C4-2B (cell line): ENCODE data around the gene NEDD4.

Source experiments
- ZFX ChIP-seq: fragments of 450-650 bp; IDR thresholded peaks from 2 replicates; pipeline ENCODE4 v1.6.1; 2017
- TF ChIP-seq, protein P1 (sequence below): fragments of 450-650 bp; conservative IDR thresholded peaks from 2 replicates; pipeline ENCODE4 v1.5.1; 2017; ENCODE audit warnings: mild to moderate bottlenecking

DNA sequence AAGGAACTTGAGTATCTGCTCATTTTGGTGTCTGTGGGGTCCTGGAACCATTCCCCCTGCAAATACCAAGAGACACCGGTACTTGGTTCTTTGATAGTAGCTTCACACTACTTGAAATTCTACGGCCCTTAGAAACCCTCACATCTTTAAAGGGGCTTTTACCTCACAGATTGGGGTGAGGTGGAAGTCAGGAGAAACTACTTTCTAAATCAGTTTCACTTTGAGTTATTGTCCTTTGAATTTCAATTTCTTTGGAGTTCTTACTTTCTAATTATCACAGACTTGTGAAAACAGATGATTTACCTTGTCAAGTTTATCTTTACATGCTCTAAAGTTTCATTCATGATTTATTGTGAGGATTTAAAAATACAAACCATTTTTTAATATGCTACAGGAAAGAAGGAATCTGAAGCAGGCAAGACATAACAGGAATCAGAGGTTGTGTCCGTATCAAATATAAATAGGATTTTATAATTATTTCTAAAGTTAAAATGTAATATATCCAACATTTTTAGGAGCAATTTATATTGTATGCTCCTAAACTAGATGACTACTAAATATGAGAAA, 98.9 kb downstream of the NEDD4 start:
- TF ChIP-seq, protein P1, sequence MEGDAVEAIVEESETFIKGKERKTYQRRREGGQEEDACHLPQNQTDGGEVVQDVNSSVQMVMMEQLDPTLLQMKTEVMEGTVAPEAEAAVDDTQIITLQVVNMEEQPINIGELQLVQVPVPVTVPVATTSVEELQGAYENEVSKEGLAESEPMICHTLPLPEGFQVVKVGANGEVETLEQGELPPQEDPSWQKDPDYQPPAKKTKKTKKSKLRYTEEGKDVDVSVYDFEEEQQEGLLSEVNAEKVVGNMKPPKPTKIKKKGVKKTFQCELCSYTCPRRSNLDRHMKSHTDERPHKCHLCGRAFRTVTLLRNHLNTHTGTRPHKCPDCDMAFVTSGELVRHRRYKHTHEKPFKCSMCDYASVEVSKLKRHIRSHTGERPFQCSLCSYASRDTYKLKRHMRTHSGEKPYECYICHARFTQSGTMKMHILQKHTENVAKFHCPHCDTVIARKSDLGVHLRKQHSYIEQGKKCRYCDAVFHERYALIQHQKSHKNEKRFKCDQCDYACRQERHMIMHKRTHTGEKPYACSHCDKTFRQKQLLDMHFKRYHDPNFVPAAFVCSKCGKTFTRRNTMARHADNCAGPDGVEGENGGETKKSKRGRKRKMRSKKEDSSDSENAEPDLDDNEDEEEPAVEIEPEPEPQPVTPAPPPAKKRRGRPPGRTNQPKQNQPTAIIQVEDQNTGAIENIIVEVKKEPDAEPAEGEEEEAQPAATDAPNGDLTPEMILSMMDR: no peak
- TF ChIP-seq ZFX: no peak
